Measurements from ENCODE around the gene MAGEA3.
"Not testable (repeated sequence)": the region's sequence is repeated elsewhere in the genome, so short reads cannot be mapped to it uniquely, and the experiment has no call there.

The MAGEA3 gene

DNA sequence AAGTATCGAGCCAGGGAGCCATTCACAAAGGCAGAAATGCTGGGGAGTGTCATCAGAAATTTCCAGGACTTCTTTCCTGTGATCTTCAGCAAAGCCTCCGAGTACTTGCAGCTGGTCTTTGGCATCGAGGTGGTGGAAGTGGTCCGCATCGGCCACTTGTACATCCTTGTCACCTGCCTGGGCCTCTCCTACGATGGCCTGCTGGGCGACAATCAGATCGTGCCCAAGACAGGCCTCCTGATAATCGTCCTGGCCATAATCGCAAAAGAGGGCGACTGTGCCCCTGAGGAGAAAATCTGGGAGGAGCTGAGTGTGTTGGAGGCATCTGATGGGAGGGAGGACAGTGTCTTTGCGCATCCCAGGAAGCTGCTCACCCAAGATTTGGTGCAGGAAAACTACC lies 37.9 kb downstream of the MAGEA3 start:
- DNase-seq, result not testable (repeated sequence)

DNA sequence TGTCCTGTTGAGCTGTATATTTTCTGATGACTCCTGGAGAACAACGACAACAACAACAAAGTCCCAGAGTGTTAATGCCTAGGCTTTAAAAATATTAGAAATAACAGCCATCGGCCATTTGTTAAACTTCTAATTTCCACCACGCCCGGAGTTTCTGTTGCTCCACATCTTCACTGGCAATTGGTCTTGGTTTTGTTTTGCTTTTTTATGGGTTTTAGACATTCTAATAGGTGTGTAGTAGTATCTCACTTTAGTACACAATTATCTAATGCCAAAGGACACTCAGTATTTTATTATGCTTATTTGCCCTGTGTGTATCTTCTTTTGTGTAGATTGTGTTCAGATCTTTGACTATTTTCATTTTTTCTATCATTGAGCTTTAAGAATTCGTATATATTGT lies 40.0 kb downstream of the MAGEA3 start:
- DNase-seq, result no peak
